GM12873 (cell line): ENCODE results near the gene EGR2.

ENCODE experiments used
- TF ChIP-seq, protein P1 (sequence below): IDR thresholded peaks from 2 replicates; pipeline ENCODE4 v1.5.1; 2012; ENCODE audit warnings: low read depth, mild to moderate bottlenecking, moderate library complexity, low read length, control low read depth; ENCODE audit not compliant: insufficient read depth; ENCODE audit errors: missing control alignments

Gene EGR2

DNA sequence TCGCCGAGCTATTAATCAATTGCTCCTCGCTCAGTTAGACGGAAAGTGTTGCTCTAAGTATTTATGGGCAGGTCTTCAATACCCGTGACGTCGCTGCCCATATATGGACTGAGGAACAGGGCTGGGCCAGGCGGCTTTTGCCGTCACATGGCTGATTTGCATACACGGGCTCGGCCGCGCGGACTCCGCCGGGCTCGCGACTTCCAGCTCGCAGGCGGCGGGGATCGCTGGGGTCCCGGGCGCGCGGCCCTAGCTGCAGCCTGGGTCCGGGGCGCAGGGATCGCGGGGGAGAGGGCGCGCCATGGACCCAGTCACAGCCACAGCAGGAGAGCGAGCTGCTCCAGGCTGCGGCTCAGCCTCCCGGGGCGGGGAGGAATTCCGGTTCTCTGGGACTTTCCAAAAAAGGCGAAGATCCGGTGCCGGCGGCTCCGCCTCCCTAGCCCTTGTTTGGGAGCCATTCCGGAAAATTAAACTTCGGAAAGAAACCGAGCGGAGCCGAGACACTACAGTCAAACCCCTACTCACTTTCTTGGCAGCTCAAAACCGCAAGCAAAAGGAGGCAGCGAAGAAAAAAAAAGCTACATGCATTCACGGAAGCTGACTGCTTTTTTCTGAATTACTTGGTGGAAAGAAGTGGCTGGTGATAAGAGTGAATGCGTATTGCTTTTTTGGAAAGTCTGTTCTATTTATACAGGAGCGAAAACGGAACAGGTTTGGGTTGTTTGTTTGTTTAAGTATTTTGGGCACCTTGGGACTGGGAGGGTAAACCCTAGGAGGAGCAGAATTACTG, at the start of gene EGR2:
TSS of gene EGR2 (minus strand) at position 36 of the 790 bp plus-strand sequence. CDS start 337 bp downstream, outside the sequence.
- TF ChIP-seq, protein P1, sequence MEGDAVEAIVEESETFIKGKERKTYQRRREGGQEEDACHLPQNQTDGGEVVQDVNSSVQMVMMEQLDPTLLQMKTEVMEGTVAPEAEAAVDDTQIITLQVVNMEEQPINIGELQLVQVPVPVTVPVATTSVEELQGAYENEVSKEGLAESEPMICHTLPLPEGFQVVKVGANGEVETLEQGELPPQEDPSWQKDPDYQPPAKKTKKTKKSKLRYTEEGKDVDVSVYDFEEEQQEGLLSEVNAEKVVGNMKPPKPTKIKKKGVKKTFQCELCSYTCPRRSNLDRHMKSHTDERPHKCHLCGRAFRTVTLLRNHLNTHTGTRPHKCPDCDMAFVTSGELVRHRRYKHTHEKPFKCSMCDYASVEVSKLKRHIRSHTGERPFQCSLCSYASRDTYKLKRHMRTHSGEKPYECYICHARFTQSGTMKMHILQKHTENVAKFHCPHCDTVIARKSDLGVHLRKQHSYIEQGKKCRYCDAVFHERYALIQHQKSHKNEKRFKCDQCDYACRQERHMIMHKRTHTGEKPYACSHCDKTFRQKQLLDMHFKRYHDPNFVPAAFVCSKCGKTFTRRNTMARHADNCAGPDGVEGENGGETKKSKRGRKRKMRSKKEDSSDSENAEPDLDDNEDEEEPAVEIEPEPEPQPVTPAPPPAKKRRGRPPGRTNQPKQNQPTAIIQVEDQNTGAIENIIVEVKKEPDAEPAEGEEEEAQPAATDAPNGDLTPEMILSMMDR: no peak

DNA sequence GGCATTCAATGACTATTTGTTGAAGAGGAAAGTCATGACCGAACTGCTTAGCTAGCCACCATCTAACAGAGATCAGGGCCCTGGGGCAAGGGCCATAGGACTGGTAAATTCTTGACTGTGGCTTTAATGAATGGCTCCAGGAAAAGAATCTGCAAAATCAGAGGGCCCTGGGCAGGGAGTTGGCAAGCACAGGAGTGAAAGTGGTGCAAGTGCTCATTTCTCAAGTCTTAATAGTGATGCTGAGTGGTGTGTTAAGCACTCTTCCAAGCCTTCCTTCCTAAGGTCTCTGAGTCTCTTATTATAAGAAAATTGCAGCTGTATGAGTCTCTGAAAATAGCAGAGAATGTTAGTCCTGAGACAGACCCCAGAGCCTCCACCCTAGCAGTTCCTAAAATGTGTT, 46.3 kb upstream of the EGR2 start:
- TF ChIP-seq, protein P1: no peak

DNA sequence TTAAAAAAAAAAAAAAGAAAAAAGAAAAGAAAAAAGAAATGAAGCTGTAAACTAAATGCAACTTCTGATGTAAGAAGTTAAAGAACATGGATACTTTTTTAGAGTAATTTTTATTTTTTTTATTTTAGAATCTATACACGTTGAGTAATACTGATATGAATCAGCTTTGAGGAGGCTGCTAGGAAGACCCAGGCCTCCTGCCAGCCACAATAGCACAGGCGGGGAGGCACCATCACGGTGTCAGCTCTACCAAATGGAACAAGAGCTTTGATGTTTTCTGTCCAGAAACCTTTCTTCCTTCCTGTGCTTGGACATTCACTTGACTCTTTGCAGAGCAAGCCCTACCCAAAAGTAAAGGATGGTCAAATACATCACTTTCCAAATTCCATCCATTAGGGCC, 45.3 kb upstream of the EGR2 start:
- TF ChIP-seq, protein P1: no peak

DNA sequence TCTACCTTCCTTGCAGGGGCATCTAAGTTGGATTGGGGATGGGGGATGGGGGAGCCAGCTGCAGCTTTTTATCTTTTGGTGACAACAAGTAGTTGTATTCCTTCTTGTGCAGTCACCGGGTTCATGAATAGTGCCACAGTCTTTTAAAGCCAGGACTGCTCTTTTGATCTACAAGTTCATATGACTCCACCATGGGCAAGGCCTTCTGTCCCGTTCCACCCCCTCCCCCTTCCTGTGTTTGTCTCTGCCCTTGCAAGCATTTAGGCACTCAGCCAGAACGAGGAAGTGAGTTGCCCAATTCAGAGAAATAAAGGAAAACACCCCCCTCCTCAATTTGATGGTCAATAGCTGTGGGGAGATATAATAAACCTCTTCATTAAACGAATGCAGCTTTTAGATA, 44.8 kb upstream of the EGR2 start:
- TF ChIP-seq, protein P1: no peak

DNA sequence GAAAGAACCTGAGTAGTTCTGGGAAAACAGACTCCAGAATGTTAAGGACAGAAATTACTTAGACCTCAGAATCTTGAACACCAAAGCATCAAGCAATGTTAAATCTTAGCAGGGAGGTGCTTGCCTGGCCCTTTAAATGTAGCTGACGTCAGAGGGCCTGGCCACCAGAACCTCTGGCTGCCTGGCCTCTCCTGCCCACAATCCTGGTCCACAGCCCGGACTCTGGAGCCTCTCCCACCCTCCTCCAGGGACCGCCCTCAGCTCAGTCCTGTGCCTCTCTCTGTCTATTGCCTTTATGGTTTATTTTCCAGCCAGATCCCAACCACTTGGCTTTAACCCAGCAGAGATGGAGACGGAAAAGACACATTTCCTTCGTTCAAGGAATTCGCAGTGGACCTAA, 42.2 kb upstream of the EGR2 start:
- TF ChIP-seq, protein P1: no peak

DNA sequence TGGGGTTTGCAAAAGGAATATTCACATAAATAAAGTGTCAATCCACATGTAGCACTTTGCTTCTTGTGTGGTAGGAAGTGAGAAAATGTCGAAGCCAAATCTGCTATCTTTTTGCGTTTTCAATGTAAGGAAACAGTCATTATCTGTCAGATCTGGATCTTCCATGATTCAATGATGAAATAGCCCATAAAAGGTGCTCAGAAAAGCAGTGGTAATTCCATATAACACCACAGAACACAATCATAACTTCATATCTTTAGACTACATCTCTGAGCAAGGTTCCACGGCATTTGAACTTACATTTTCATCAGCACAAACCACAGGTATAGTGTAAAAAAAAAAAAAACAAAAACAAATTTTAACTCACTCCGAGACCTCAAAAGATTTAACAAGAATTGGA, 39.9 kb upstream of the EGR2 start:
- TF ChIP-seq, protein P1: no peak

DNA sequence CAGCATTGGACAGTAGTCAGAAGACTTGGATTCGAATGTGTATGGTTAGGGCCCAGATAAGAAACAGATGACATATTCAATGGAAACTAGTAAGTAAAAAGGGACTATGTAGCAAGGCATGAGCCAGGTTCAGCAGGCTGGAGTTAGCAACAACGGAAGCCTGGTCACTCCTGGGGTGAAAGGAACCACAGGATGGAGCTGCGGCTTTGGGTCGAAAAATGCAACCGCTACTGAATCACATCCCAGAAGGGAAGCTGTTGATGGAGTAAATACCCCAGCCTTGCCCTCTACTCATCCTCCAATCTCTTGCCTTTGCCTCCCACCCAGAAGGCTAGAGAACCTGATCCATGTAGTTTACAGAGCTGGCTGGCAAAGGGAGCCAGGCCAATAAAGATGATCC, 37.5 kb upstream of the EGR2 start:
- TF ChIP-seq, protein P1: no peak
